HG03571 (cell line): ENCODE data around the gene GRIN2C.
"Not testable (repeated sequence)": the region's sequence is repeated elsewhere in the genome, so short reads cannot be mapped to it uniquely, and the experiment has no call there.

Experiments used
- ATAC-seq: cut with Tn5 transposase; IDR thresholded peaks from one replicate; pipeline ENCODE4 v1.9.1; 2021; ENCODE audit not compliant: unreplicated experiment

GRIN2C gene

DNA sequence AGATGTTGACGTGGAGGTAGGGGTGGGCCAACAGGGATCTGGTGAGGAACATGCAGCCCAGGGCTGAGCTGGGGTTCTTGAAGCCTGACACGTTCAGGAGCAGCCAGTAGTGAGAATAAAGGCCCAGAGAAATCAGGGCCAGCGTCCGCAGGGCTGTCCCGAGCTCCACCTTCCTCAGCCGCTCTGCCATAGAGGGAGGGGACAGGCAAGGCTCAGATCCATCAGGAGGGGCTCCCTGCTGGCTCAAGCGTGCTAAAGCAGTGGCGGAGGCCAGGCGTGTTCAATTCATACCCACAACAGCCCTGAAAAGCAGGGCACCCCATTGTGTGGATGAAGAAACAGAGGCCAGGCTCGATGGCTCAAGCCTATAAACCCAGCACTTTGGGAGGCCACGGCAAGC is 21.4 kb upstream of the GRIN2C start:
- no peak for ATAC-seq

DNA sequence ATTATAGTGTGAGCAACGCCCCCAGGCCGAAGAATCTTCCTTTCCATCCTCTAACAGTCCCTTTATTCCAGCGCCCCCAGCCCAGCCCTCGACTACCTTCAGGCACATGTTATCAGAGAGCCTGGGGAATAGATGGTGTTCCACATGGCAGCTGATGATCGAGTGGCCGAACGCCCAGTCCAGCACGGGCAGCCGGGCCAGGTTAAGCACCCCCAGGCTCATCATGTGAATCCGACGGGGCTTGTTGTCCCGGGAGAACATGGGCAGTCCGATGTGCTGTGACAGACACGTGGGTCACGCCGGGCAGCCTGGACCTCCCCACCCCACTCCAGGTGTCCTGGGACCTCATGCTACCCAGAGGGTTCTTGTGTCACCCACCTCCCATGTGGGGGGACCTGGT is 19.6 kb upstream of the GRIN2C start:
- no peak for ATAC-seq

DNA sequence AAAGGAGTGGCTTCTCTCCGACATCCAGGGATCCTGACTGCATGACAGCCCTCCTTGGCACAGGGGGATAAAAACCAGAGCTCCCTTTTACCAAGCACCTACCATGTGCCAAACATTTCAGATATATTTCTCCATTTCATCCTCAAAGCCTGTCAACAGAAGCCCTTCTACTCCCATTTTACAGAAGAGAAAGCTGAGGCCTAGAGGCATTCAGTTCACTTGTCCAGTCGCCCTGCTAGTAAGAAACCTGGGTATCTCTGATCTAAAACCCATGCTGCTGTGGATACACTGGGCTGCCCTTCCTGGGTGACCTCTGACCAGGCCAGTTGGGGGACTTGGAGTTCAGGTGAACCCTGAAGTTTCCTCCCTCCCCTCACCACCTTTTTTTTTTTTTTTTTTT is 19.0 kb upstream of the GRIN2C start:
- ATAC-seq: no peak

DNA sequence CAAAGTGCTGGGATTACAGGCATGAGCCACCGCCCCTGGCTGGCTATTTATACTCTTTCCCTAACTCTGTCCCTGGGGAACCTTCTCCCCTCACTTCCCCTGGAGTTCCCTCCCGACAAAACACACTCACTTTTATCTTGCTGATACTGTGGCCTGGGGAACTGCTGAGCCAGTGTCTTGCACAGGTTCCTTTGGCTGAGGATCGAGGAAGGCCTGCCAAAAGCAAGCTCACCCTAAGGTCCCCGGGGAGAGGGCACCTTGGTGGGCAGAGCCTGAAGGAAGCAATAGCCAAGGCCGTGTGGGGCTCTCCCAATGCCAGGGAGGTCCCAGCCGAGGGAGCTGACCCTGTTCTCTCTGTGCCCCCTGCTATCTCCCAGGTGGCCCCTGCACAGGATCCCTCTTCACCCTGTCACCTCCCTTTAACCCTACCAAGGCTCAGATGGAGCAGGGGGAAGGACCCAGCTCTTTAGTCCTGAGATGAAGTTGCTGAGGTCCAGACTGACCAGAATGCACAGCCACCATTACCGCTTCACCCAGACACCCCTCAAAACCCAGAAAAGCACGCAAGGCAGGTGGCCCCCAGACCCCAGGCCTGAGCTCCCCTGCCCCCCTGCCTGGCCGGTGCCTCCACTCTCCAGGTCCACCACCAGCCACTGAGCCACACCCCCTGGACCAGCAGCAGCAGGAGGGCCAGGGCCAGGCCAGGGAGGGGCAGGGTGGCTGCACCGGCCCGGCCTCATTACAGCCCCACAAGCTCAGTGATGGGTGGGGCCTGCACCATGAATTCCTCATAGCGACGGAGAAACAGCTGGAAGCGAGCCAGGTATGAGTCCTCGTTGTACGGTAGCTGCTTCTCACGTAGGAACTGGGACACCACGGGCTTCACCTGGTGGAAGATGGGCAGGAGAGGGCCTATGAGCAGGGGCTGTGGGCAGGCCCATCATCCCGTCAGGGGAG is 18.2 kb upstream of the GRIN2C start:
- no peak for ATAC-seq

DNA sequence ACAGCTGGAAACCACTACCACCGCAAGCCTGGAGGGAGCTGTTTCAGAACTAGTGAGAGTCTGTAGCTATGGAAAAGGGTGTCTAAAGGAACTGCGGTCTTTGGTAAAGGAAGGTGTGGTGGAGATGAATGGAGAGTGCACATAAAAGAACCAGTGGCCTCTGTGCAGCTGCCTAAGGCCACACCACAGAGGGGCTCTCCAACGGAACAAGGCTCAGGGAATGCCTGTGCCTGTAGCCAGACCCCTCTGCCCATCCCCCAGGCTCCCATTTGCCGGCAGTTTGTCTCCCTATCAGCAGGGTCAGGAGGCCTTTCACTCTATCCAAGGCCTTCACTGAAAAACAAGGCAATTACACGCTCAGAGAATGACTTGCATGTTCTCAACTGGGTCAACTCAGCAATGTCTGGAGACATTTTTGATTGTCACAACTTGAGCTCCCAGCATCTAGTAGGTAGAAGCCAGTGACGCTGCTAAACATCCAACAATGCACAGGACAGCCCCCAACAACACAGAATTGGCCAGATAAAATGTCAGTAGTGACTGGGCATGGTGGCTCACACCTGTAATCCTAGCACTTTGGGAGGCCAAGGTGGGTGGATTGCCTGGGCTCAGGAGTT is 16.4 kb upstream of the GRIN2C start:
- ATAC-seq: no peak

DNA sequence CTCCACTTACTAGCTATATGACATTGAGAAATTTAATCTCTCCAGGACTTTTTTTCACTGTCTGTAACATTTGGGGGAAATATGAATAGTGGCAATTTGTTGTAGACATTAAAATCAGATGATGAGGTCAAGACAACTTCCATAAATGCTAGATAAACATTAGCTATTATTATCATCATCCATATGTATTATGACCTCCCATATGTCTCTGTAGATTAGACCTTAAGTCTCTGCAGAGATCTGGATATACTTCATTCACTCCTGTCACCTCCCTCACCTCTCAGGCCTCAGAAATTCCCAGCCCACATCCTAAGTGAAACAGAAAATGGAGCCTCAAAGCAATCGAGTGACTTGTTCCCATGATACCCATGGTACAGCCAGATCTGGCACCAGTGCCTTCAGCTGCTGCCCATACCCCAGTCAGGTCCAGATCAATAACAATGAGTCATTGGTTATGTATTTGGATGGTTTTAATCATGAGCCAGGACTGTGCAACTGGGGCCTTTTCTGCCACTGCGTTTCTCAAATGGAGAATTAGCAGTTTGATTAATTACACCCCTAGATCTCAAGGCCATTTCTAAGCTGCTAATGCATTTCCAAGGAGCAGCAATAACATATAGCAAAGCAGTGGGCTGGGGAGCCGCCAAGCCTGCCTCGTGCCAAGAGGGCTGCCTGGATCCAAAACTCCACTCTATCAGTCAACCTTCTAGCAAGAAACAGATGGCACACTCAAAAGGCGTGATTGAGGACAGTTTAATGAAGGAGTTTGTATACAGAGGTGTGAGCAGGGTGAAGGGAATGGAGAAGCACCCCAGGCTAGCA is 15.7 kb upstream of the GRIN2C start:
- no peak for ATAC-seq

DNA sequence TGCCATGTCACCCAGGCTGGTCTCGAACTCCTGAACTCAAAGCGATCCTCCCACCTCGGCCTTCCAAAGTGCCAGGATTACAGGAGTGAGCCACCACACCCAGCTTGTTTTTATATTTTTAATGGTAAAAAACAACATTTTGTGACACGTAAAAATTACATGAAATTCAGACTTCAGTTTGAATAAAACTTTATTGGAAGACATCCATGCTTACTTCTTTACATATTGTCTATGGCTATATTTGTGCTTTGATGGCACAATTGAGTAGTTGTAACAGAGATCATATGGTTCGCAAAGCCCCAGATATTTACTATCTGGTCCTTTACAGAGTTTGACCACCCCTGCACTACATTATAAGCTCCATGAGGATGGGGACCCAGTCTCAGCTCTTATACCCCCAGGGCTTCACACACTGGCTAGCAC is 14.9 kb upstream of the GRIN2C start:
- no peak for ATAC-seq

DNA sequence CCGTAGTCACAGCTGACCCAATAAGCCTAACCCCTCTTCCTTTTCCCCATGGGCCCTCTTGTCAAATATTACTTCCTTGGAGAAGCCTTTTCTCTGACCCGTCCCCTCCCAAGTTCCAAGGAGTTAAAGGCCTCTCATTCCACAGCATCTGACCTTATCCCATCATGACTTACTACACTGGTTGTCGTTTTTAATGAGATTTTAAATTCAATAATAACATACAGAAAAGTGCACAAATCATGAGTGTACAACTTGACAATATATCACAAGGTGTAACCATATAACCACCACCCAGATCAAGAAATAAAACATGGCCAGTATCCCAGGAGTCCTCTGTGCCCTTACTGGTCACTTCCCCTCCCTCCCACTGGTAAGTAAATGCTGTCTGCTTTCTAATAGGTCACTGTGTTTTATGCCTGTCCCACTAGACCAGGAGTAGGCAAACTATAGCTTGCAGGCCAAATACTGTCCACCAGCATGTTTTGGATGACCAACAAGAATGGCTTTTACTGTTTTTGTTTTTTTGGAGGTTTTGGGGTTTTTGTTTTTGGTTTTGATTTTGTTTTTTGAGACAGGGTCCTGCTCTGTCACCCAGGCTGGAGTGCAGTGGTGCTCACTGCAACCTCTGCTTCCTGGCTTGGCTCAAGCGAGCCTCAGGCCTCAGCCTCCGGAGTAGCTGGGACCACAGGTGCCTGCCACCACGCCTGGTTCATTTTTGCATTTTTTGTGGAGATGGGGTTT is 14.4 kb upstream of the GRIN2C start:
- no peak for ATAC-seq

DNA sequence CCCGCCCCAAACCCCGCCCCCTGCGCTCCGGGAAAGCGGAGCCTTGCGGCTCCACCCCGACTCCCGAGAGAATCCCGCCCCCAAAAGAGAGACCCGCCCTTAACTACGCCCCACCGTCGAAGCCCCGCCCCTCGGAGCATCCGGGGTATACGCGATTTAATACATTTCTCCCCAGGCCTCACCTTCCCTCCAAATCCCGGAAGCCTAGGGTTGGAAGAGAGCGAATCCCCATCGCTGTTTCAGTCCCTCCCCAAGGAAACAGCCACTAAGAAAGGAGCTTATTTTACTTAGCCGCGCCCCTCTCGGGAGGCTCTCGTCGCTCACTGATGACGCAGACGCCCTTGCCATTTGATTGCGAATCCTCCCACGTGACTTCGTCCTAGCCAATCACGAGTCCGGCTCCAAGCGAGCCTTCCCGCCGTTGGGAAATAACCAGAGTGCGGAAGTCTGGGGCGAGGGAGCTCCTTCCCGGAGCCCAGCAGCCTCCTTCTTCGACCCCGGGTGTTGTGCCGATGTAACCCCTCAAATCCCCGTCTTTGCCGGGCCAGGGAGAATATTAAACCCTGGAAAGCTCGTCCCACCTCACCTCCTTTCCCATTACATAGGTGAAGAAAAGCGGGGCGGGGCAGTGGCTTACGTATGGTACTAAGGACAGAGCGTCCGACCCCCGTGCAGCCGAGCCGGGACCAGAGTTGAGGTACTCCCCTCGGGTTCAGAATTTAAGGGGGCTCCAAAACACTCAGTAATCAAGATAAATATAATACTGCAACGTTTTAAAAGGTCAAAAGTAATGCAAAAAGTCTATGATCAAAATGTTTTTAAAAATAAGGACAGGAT is 13.6 kb upstream of the GRIN2C start:
- peak; percentile 78 for ATAC-seq

DNA sequence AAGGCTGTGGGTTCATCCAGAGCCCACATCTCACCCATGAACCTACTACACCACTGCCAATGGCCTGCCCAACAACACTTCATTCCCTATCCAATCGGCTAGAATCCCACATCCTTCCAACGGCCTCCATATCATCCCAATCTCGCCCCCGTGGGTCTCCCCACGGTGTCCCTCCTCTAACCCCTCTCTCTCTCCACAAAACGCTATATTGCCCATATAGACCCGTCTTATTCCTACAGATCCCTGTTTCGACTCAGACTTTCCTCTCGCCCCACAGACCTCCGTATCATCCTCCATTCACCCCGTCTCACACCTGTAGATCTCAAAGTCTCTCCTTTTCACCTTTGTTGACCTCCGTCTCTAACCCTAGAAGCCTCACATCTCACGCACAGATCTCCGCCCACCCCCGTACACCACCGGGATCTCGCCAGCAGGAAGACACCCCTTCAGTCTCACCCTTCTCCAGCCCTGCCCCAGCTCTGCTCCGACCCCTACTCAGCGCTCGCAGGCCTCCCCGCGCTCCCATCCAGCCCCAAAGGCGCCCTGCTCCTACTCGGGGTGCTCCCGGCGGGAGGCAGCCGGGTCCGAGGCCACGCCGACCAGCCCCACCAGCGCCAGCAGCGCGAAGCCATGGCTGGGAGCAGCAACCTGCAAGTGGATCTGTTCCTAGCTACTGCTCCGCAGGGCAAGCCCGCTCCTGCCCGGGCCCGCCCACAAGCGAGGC is 12.8 kb upstream of the GRIN2C start, which contains the start of gene FDXR:
Gene FDXR, minus strand, starts transcription at position 682 of the 724 bp plus-strand sequence. Its CDS starts 50 bp downstream, at position 632.
- ATAC-seq: peak; percentile 17

DNA sequence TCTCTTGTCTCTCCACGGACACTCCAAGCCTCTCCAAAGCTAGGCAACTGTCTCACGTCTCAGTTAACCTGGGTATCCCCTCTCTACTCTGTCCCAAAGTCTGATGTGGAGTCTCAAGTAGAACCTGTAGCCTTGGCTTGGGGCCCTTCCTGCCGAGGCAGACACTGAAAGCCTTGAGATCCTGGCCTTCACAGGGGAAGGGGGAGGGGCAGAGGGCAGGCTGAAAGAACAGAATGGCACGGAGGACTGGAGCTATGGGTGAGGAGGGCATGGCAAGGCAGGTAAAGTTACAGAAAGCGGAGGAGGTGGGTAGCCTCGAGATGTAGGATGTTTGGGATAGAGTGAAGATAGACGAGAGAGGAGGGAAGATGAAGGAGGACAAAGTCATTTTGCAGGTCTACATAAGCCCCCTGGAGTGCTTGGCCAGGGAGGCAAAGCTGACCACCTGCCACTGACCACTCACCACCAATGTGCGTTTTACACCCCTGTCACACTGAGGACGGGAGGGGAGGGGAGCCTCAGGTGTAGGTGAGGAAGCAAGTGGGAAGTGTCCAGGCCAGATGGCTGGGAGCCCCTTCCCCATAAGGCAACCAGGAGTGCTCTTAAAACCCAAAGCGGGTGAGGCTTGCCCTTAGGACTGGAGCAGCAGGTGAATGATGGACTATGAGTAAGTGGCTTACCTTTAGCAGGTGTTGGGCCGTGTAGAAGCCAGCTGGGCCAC is 11.8 kb upstream of the GRIN2C start:
- no peak for ATAC-seq

DNA sequence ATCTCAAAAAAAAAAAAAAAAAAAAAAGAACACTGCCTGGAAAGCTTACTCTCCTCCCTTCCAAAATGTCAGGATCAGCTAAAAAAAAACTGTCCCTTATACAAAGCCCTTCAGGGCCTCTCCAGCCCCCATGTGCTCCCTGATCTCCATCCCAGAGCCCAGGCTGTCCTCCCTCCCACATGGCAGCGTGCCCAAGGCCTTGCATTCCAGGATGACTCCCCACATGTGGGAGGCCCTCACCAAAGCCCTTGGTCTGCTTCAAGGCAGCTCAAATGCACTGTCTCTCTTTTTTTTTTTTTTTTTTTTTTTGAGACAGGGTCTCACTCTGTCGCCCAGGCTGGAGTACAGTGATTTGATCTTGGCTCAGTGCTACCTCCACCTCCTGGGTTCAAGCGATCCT is 10.8 kb upstream of the GRIN2C start:
- no peak for ATAC-seq

DNA sequence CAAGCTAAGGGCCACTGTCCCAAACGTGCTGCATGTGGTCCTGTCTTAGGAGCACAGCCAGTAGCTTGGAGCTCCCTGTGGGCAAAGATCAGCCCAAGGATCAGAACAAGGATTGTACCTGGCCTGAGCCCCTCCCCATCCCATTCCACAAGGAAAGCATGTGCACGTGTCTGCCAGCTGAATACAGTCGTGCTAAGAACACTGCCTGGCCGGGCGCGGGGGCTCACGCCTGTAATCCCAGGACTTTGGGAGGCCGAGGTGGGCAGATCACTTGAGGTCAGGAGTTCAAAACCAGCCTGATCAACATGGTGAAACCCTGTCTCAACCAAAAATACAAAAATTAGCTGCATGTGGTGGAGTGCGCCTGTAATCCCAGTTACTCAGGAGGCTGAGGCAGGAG is 10.3 kb upstream of the GRIN2C start:
- not testable (repeated sequence) for ATAC-seq

DNA sequence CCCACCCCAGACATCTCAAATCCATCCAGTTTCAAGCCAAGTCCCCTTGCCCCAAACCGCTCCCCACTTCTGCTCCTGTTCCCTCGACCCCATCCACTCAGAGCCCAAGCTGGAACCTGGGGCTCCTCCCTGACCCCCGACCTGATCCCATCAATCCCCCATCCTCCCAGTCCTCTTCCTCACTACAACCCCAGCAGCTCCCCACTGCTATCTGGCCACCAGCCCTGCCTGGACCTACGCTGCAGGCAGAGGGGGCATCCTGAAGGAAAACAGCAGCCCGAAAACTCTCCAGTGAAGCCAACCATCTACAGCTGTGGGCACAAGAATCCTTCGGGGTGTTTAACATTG is 9.2 kb upstream of the GRIN2C start:
- no peak for ATAC-seq

DNA sequence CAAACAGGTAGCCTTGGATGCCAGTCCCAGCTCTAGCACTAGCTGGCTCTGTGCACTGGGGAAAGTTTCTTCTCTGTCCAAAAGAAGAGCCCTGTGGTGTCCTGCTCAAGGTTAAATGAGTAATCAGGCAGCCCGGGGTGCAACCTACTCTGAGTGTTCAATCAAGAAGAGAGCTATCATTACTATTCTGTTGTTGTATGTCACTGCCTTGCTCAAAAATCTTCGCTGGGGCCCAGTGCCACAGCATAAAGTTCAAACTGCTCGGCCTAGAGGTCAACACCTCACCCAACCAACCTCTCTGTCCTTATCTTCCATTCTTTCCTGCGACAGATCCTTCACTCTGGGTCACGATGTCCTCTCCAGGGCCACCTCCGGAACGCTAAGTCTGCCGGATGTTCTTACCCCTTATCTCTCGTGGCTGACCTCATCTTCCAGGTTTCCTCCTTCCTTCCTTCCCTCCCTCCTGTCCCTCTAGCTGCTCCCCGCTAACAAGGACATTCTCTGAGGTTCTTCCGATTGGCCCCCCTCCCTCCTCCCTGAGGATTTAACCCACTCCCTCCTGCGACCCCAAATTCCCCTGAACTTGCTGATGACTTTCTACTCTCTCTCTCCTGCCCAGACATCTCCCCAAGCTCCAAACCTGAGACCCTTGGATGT is 8.7 kb upstream of the GRIN2C start:
- ATAC-seq: no peak

DNA sequence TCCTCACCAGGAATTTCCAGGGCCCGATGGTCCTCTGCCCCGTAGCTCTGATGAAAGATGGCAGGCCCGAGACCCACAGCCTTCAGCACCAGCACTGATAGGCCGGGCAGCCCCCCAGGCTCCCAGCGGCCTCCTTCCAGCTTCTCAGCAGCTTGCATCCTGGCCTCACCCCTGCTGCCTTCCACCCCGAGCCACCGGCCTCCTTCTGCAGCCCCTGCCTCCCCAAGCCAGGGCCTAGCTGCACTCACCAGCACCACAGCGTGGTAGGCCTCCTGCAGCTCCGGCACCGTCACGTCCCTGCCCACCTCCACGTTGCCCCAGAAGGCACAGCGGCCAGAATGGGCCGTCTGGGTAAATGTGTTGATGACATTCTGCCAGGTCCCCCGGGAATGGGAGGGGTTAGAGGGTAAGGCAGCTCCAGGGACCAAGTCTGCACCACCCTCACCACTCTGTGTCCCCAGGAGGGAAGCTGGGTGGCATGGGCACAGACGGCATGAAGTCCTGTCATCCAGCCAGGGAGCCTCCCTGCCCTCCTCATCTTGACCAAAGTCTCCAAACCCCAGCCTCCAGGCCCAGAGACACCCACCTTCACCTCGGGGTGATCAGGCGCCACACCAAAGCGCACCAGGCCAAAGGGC is 6.6 kb upstream of the GRIN2C start:
- ATAC-seq: no peak

DNA sequence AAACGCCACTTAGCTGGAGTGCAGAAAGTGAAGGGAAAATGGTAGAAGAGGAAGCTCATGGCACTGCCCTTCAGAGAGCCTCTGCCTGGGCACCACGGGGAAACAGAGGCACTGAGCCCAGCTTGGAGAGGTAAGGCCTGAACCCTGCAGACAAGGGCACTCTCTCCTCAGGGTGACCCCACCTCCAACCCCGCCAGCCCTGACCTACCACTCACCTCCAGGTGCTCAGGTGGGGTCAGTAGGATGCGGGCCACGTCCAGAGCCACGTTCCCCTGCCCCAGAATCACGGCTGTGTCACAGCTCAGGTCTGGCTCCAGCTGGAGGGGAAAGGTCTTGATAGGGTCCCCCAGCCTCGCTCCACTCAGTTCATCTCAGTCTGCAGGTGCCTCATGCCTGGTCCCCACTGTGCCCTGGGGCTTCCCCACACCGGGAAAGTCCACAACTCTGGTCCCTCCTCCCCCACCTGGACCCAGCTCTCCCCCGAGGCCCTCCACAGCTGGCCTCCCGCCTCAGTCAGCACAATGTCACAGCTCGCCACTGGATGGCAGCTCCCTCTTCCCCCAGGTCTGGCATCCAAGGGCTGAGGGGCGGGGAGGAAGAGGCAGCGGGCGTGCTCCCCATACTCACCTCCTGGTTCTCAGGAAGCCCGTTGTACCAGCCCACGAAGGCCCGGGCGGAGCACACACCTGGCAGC is 6.0 kb upstream of the GRIN2C start:
- ATAC-seq: no peak
